Measurements from ENCODE around the gene RDH12. TPM values are rescaled to one million over a fixed set of nuclear protein-coding genes. Genes with fewer than 3 reads are reported as not detected.

RDH12 gene
- total RNA-seq, 1 experiment from 2014 or later, result not detected

- no TSS peak for BruUV-seq (replicated peaks)
These were observed 25.7 kb downstream of the RDH12 start for GRCh38 chr14:67727361-67727760.

GRCh38 chr14:67728258-67728657 is 26.6 kb downstream of the RDH12 start:
- TF ChIP-seq EZH2 (IDR thresholded peaks at IDR 0.05; ENCODE audit: borderline replicate concordance, low read depth, low read length, poor library complexity, severe bottlenecking) (no peak), CTCF (conservative IDR thresholded peaks at IDR 0.05; ENCODE audit: low read depth, low read length) (no peak)
- intact Hi-C loops (cut with micrococcal nuclease; ENCODE audit: unreplicated experiment), result no loop called here
- ChIA-PET CTCF (no interaction called here), POLR2A (ENCODE audit: low non-redundant PET) (no interaction called here)
- no peaks in the 10 kb centered on the region for H3K9me3 ChIP-seq (ENCODE audit: low read depth, low read length, poor library complexity, severe bottlenecking)
- no peaks in the 10 kb centered on the region for H3K36me3 ChIP-seq (ENCODE audit: insufficient read depth, low read length, poor library complexity, severe bottlenecking)
- peaks cover 10% of the 10 kb centered on the region for H3K27me3 ChIP-seq (replicated peaks; ENCODE audit: insufficient read depth, low read depth, low read length, poor library complexity)
- H3K27ac ChIP-seq (ENCODE audit: low read depth, low read length, poor library complexity, severe bottlenecking), result no peak overlapping the region
- DNase-seq (ENCODE audit: low spot score), result no peak
- no peaks in the 10 kb centered on the region for H3K4me1 ChIP-seq (ENCODE audit: insufficient read depth, low read length, poor library complexity, severe bottlenecking)
- no peak overlapping the region for H3K4me3 ChIP-seq (ENCODE audit: low read depth, low read length, poor library complexity, severe bottlenecking)
- BruUV-seq (replicated peaks), result no TSS peak

More at GRCh38 chr14:67727361-67727760, 25.7 kb downstream of the RDH12 start:
- DNase-seq (ENCODE audit: low spot score), result no peak
- no peaks in the 10 kb centered on the region for H3K9me3 ChIP-seq (ENCODE audit: low read depth, low read length, poor library complexity, severe bottlenecking)
- CTCF ChIA-PET, result no interaction called here
- H3K4me1 ChIP-seq (ENCODE audit: insufficient read depth, low read length, poor library complexity, severe bottlenecking), result no peaks in the 10 kb centered on the region
- no peaks in the 10 kb centered on the region for H3K36me3 ChIP-seq (ENCODE audit: insufficient read depth, low read length, poor library complexity, severe bottlenecking)
- POLR2A ChIA-PET (ENCODE audit: low non-redundant PET), result no interaction called here
- H3K27ac ChIP-seq (ENCODE audit: low read depth, low read length, poor library complexity, severe bottlenecking), result no peak overlapping the region
- TF ChIP-seq EZH2 (IDR thresholded peaks at IDR 0.05; ENCODE audit: borderline replicate concordance, low read depth, low read length, poor library complexity, severe bottlenecking), result no peak
- TF ChIP-seq CTCF (conservative IDR thresholded peaks at IDR 0.05; ENCODE audit: low read depth, low read length), result no peak
- intact Hi-C loops (cut with micrococcal nuclease; ENCODE audit: unreplicated experiment), result no loop called here
- peaks cover 10% of the 10 kb centered on the region for H3K27me3 ChIP-seq (replicated peaks; ENCODE audit: insufficient read depth, low read depth, low read length, poor library complexity)
- H3K4me3 ChIP-seq (ENCODE audit: low read depth, low read length, poor library complexity, severe bottlenecking), result no peak overlapping the region

- DNase-seq (ENCODE audit: low spot score), result no peak
- ChIA-PET CTCF (no interaction called here), POLR2A (ENCODE audit: low non-redundant PET) (no interaction called here)
These were observed 27.6 kb downstream of the RDH12 start for GRCh38 chr14:67729072-67729885.

More at GRCh38 chr14:67729072-67729885, 27.6 kb downstream of the RDH12 start:
- Histone ChIP-seq H3K4me3 (ENCODE audit: low read depth, low read length, poor library complexity, severe bottlenecking) (no peak overlapping the region), H3K27me3 (replicated peaks; ENCODE audit: insufficient read depth, low read depth, low read length, poor library complexity) (peaks cover 10% of the 10 kb centered on the region), H3K36me3 (ENCODE audit: insufficient read depth, low read length, poor library complexity, severe bottlenecking) (no peaks in the 10 kb centered on the region), H3K27ac (ENCODE audit: low read depth, low read length, poor library complexity, severe bottlenecking) (no peak overlapping the region), H3K9me3 (ENCODE audit: low read depth, low read length, poor library complexity, severe bottlenecking) (no peaks in the 10 kb centered on the region), H3K4me1 (ENCODE audit: insufficient read depth, low read length, poor library complexity, severe bottlenecking) (no peaks in the 10 kb centered on the region)
- intact Hi-C loops (cut with micrococcal nuclease; ENCODE audit: unreplicated experiment), result no loop called here
- BruUV-seq (replicated peaks), result no TSS peak
- TF ChIP-seq EZH2 (IDR thresholded peaks at IDR 0.05; ENCODE audit: borderline replicate concordance, low read depth, low read length, poor library complexity, severe bottlenecking), result no peak
- TF ChIP-seq CTCF (conservative IDR thresholded peaks at IDR 0.05; ENCODE audit: low read depth, low read length), result no peak

Data from A673 (cell line).